Smooth muscle cell (in vitro differentiated cells): ENCODE measurements around the gene DDX24. TPM values are rescaled to one million over a fixed set of nuclear protein-coding genes. Genes with fewer than 3 reads are reported as not detected.

ENCODE experiments used
- DNase-seq: peaks from one replicate; lab custom pipeline; 2025; ENCODE audit not compliant: unreplicated experiment; lab: John Stamatoyannopoulos, UW
- H2AFZ ChIP-seq: fragments of 200-600 bp; sonication (generic); 2 replicates; pipeline ENCODE4 v1.6.0; 2016; ENCODE audit warnings: antibody characterized with exemption, low read depth, mild to moderate bottlenecking
- H3F3A ChIP-seq: fragments of 200-600 bp; sonication (generic); 2 replicates; pipeline ENCODE4 v1.6.0; 2017; ENCODE audit warnings: antibody characterized with exemption, low read depth
- H3K27ac ChIP-seq: fragments of 200-600 bp; sonication (generic); 2 replicates; pipeline ENCODE4 v1.5.1; 2016; ENCODE audit warnings: low read depth, mild to moderate bottlenecking
- H3K27me3 ChIP-seq: fragments of 200-600 bp; sonication (generic); 2 replicates; pipeline ENCODE4 v1.6.1; 2016; ENCODE audit warnings: low read depth, mild to moderate bottlenecking
- H3K36me3 ChIP-seq: fragments of 200-600 bp; sonication (generic); 2 replicates; pipeline ENCODE4 v1.5.1; 2016; ENCODE audit warnings: low read depth
- H3K4me1 ChIP-seq: fragments of 200-600 bp; sonication (generic); 2 replicates; pipeline ENCODE4 v1.5.1; 2016; ENCODE audit warnings: low read depth
- H3K4me2 ChIP-seq: fragments of 200-600 bp; sonication (generic); 2 replicates; pipeline ENCODE4 v1.6.0; 2016; ENCODE audit warnings: mild to moderate bottlenecking
- H3K4me3 ChIP-seq: fragments of 200-600 bp; sonication (generic); 2 replicates; pipeline ENCODE4 v1.5.1; 2016; ENCODE audit warnings: mild to moderate bottlenecking
- H3K79me2 ChIP-seq: fragments of 200-600 bp; sonication (generic); 2 replicates; pipeline ENCODE4 v1.6.0; 2016; ENCODE audit warnings: low read depth, mild to moderate bottlenecking
- H3K9ac ChIP-seq: fragments of 200-600 bp; sonication (generic); 2 replicates; pipeline ENCODE4 v1.6.0; 2016; ENCODE audit warnings: low read depth
- H3K9me3 ChIP-seq: fragments of 200-600 bp; sonication (generic); replicated peaks from 2 replicates; pipeline ENCODE4 v1.5.1; 2016; ENCODE audit warnings: low read depth
- H4K20me1 ChIP-seq: fragments of 200-600 bp; sonication (generic); 2 replicates; pipeline ENCODE4 v1.6.0; 2016; ENCODE audit warnings: low read depth
- WGBS: methylation state at CpG from one replicate; pipeline ENCODE4 v1.1.7; 2016; ENCODE audit warnings: low lambda C conversion rate; 5-methylcytosine and 5-hydroxymethylcytosine counted together
- polyA plus RNA-seq: library from polyadenylated mRNA; unstranded; fragments of >200 nt; fragmentation: Nextera tagmentation; extraction: Ambion mirVana; gene quantifications from 2 replicates; pipeline ENCODE4 v1.2.1, GENCODE V29; 2016
- total RNA-seq: library from RNA; depleted of rRNA; stranded (reverse); fragments of >200 nt; gene quantifications from 2 replicates; pipeline ENCODE4 v1.2.3, GENCODE V29; 2014
- TF ChIP-seq, protein P1 (sequence below): fragments of 200-600 bp; sonication (generic); IDR thresholded peaks from 2 replicates; pipeline ENCODE4 v1.5.1; 2017; ENCODE audit warnings: borderline replicate concordance, mild to moderate bottlenecking, antibody characterized with exemption; ENCODE audit not compliant: insufficient read depth, poor library complexity, severe bottlenecking

DDX24 gene
- total and polyA plus RNA-seq, 2 experiments from 2014 or later = 117 to 118 TPM

DNA sequence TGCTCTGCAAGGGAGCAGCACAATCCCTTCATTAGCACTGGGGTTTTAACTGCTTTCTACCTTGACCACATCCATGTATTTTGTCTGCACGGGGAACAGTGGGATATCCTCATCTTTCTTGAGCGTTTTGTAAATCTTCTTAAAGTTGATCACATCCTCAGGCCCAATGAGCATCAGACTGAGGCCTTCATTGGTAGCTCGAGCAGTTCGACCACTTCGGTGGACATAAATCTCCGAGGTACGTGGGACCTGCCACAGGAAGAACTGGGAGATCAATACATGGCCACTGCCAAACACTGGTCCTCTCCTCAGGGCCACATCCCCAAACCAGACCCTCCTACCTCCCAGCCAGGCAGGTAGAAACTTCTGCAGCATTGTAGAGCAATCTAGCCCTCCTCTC is 26.1 kb downstream of the DDX24 start:
- no peak for DNase-seq
- Histone ChIP-seq H3K9ac (no peak overlapping the region), H3K27ac (no peak overlapping the region), H3K79me2 (no peaks in the 10 kb centered on the region), H3K4me1 (no peaks in the 10 kb centered on the region), H3K27me3 (no peaks in the 10 kb centered on the region), H2AFZ (no peak overlapping the region), H3F3A (no peaks in the 10 kb centered on the region), H3K36me3 (peaks cover 21% of the 10 kb centered on the region), H3K4me2 (no peak overlapping the region), H3K4me3 (no peak overlapping the region), H4K20me1 (peaks cover 26% of the 10 kb centered on the region), H3K9me3 (no peaks in the 10 kb centered on the region)
- WGBS = 98% methylated on average over 7 of the region's 7 CpGs
- TF ChIP-seq, protein P1, sequence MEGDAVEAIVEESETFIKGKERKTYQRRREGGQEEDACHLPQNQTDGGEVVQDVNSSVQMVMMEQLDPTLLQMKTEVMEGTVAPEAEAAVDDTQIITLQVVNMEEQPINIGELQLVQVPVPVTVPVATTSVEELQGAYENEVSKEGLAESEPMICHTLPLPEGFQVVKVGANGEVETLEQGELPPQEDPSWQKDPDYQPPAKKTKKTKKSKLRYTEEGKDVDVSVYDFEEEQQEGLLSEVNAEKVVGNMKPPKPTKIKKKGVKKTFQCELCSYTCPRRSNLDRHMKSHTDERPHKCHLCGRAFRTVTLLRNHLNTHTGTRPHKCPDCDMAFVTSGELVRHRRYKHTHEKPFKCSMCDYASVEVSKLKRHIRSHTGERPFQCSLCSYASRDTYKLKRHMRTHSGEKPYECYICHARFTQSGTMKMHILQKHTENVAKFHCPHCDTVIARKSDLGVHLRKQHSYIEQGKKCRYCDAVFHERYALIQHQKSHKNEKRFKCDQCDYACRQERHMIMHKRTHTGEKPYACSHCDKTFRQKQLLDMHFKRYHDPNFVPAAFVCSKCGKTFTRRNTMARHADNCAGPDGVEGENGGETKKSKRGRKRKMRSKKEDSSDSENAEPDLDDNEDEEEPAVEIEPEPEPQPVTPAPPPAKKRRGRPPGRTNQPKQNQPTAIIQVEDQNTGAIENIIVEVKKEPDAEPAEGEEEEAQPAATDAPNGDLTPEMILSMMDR = no peak

DNA sequence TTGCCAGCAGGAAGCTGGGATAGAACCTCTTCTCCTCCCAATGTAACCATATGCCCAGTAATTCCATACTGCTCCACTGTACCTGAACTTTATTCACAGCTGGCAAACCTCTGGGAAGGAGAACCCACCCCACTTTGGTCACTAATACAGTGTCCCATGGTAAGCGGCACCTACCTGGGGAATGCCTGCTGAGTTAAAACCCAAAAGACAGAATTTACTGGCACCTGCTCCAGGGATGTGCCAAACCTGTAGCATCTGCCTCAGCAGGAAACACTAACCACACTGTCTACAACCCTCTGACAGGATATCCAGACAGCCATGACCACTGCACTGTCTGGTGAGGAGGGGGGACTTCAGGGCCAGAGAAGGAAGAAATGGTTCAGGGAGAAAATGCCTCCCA is 26.6 kb downstream of the DDX24 start:
- H3K9me3 ChIP-seq = no peaks in the 10 kb centered on the region
- no peaks in the 10 kb centered on the region for H3F3A ChIP-seq
- no peak overlapping the region for H3K9ac ChIP-seq
- H3K4me3 ChIP-seq = no peak overlapping the region
- H3K79me2 ChIP-seq = no peaks in the 10 kb centered on the region
- no peak overlapping the region for H3K4me2 ChIP-seq
- TF ChIP-seq, protein P1 = no peak
- H2AFZ ChIP-seq = no peak overlapping the region
- H4K20me1 ChIP-seq = peaks cover 22% of the 10 kb centered on the region
- WGBS = 100% methylated on average over 1 of the region's 1 CpG
- H3K36me3 ChIP-seq = peaks cover 16% of the 10 kb centered on the region
- H3K4me1 ChIP-seq = no peaks in the 10 kb centered on the region
- no peak overlapping the region for H3K27ac ChIP-seq
- DNase-seq = no peak
- no peaks in the 10 kb centered on the region for H3K27me3 ChIP-seq

DNA sequence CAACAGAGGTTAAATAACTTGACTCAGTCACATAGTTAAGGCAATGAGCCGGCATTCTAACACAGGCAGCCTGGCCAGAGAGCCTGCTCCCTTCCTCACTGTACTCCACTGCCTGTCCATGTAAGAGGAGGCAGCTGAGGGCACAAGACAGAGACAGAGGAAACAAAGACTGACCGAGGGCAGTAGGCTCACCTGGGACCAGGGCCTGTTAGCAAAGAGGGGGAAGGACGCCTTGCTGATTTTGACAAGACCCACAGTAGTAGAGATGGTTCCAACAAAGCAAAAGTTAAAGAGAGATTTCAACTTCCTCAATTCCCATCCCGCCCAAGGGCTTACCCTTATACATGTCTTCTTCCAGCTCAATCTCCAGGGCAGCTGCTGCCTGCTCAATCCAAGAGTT is 28.3 kb downstream of the DDX24 start:
- Histone ChIP-seq H3K27me3 (no peaks in the 10 kb centered on the region), H3K4me3 (no peak overlapping the region), H3K4me2 (no peak overlapping the region), H3K79me2 (no peaks in the 10 kb centered on the region), H3F3A (no peaks in the 10 kb centered on the region), H3K36me3 (peaks cover 14% of the 10 kb centered on the region), H2AFZ (no peak overlapping the region), H4K20me1 (peaks cover 7% of the 10 kb centered on the region), H3K9me3 (no peaks in the 10 kb centered on the region), H3K9ac (no peak overlapping the region), H3K4me1 (no peaks in the 10 kb centered on the region), H3K27ac (no peak overlapping the region)
- no peak for DNase-seq
- TF ChIP-seq, protein P1 = no peak
- WGBS = over 99% methylated on average over 4 of the region's 4 CpGs

DNA sequence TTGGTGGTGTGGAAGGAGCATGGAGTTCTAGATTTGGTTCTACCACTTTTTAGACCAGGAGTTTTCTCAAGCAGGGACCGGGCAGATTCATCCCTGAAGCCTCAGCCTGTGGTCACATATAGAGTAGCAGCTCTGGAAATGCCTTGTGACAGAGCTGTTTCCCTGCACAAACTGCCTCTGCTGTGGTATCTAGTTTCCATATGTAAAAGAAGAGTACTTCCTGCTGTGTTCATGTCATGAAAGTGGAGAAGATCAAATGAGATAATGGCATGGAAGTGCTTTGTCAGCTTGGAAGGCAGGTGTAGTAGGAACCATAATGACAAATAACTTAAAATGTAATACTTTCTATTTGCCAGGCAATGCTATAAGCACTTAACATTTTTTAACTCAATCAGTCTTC is 28.8 kb downstream of the DDX24 start:
- Histone ChIP-seq H3K36me3 (peaks cover 14% of the 10 kb centered on the region), H3K27me3 (no peaks in the 10 kb centered on the region), H3K4me2 (no peak overlapping the region), H3K9ac (no peak overlapping the region), H3K4me1 (no peaks in the 10 kb centered on the region), H3F3A (no peaks in the 10 kb centered on the region), H3K27ac (no peak overlapping the region), H3K4me3 (no peak overlapping the region), H3K79me2 (no peaks in the 10 kb centered on the region), H2AFZ (no peak overlapping the region), H4K20me1 (peaks cover 3% of the 10 kb centered on the region), H3K9me3 (no peaks in the 10 kb centered on the region)
- no peak for DNase-seq
- WGBS = 96% methylated on average over 1 of the region's 1 CpG
- TF ChIP-seq, protein P1 = no peak
